Ecto neural progenitor cell (in vitro differentiated cells): ENCODE data around the gene NLRP8.
"Not testable (repeated sequence)": the region's sequence is repeated elsewhere in the genome, so short reads cannot be mapped to it uniquely, and the experiment has no call there.

Experiments used
- DNase-seq: peaks from one replicate; pipeline ENCODE4 v3.0.0-alpha.2; 2018; ENCODE audit warnings: low spot score

Gene NLRP8

GRCh38 chr19:55973982-55974381, 26.4 kb downstream of the NLRP8 start:
- DNase-seq = no peak

DNA sequence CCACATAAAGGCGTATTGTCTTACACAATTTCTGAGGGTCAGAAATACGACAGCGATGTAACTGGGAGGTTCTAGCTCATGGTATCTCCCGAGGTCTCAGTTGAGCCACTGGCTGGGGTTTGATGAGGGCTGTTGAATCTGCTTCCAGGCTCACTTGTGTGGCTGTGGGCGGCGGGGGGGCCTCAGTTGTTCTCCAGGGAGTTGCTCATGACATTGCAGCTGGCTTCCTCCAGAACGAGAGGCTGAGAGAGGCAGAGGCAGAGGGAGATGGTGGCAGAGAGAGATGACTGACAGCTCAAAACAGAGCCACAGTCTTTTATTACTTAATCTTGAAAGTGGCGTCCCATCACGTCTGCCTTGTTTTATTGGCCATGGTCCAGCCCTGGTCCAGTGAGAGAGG, 32.8 kb downstream of the NLRP8 start:
- no peak for DNase-seq

DNA sequence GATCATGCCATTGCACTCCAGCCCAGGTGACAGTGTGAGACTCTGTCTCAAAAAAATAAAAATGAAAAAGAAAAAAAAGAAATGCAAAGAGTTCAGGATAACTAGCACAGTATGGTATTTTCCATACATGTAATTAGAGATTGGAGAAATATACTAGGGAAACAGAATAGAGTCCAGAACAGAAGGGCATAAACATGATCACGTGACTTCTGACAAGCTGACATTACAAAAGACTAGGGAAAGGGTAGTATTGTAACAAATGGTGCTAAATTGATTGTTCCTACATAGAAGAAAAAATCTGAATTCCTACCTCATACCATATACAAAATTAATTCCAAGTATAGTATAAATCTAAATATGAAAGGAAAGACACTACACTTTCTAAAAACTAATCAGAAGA, 37.6 kb downstream of the NLRP8 start:
- DNase-seq = no peak

GRCh38 chr19:55986487-55986886, 38.9 kb downstream of the NLRP8 start, which contains the start of gene NLRP5:
Gene NLRP5, plus strand, starts transcription at chr19:55986775.
- DNase-seq = no peak

- no peak for DNase-seq
Measured at GRCh38 chr19:55990831-55991230, 43.2 kb downstream of the NLRP8 start.

GRCh38 chr19:55993492-55993891, 45.9 kb downstream of the NLRP8 start:
- DNase-seq = no peak

DNA sequence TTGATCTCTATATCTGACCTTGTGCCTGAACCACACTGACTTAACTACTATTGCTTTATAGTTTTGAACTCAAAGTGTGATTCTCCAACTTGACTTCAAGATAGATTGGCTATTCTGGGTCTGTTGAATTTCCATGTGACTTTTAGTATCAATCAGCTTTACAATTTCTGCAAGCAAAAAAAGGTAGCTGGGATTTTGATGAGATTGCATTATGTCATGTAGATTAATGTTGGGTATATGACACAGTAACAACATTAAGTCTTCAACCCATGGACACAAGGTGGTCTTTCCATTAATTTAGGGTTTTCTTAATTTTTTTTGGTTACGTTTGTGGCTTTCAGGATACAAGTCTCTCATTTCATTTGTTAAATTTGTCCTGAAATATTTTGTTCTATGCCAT, 67.1 kb downstream of the NLRP8 start:
- DNase-seq = no peak

- no peak for DNase-seq
Measured at GRCh38 chr19:56015756-56016155, 68.1 kb downstream of the NLRP8 start.

DNA sequence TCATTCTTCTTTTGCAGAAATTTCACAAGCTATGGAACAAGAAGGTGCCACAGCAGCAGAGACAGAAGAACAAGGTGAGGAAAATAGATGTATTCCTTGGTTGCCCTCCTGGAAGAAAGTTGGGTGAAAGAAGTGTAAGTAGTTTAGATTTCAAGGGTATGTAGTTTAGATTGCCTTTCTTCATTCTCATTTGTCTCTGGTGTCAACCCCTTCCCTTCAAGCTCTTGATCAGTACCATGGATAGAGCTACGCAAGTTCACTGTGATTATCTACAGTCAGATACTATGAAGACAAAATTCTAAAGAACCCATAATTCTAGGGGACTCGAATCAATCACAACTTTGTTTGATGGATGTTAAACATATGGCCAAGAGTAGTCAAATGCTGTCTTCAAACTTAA, 71.7 kb downstream of the NLRP8 start:
- DNase-seq = not testable (repeated sequence)

- not testable (repeated sequence) for DNase-seq
Measured at GRCh38 chr19:56020355-56020975, 72.8 kb downstream of the NLRP8 start.

- DNase-seq = no peak
Measured at GRCh38 chr19:56026769-56027168, 79.1 kb downstream of the NLRP8 start.
